ENCODE measurements around the gene SERPINA12. TPM values are rescaled to one million over a fixed set of nuclear protein-coding genes. Genes with fewer than 3 reads are reported as not detected.

The SERPINA12 gene
- total and polyA plus RNA-seq, 2 of the 13 experiments (the other 11 are each of a cell fraction or from before 2014, with no cell fraction given) = 0.08 TPM; not detected in 1

- no peak for TF ChIP-seq CCAR2 (optimal IDR thresholded peaks at IDR 0.05; ENCODE audit: low read depth, low read length)
- no peak for TF ChIP-seq ZNF7 (CRISPR knock-in tag; IDR thresholded peaks at IDR 0.05)
- TF ChIP-seq TEF (CRISPR knock-in tag; IDR thresholded peaks at IDR 0.05) = no peak
- TF ChIP-seq XBP1 (CRISPR knock-in tag; IDR thresholded peaks at IDR 0.05) = no peak
- no peak for TF ChIP-seq ZBTB21 (CRISPR knock-in tag; IDR thresholded peaks at IDR 0.05)
- peak; percentile 57; the same call in 1 of the 2 replicates for TF ChIP-seq SOX5 (CRISPR knock-in tag; IDR thresholded peaks at IDR 0.05; ENCODE audit: borderline replicate concordance)
- TF ChIP-seq REPIN1 (CRISPR knock-in tag; IDR thresholded peaks at IDR 0.05; ENCODE audit: borderline replicate concordance, low read depth) = no peak
- TF ChIP-seq ZSCAN25 (CRISPR knock-in tag; IDR thresholded peaks at IDR 0.05) = peak; percentile 36; the same call in 1 of the 2 replicates
- no peak for TF ChIP-seq CBX2 (IDR thresholded peaks at IDR 0.05; ENCODE audit: low read depth, low read length)
- TF ChIP-seq CBX2 (CRISPR knock-in tag; IDR thresholded peaks at IDR 0.05; ENCODE audit: low read depth) = no peak
- TF ChIP-seq SYNCRIP (IDR thresholded peaks at IDR 0.05; ENCODE audit: insufficient read depth, low read depth, low read length) = no peak
- no peak for TF ChIP-seq PHF21A (CRISPR knock-in tag; IDR thresholded peaks at IDR 0.05)
- no peak for TF ChIP-seq ZNF615 (CRISPR knock-in tag; IDR thresholded peaks at IDR 0.05; ENCODE audit: borderline replicate concordance)
- TF ChIP-seq ISL2 (CRISPR knock-in tag; IDR thresholded peaks at IDR 0.05) = no peak
- TF ChIP-seq ZNF430 (CRISPR knock-in tag; IDR thresholded peaks at IDR 0.05) = no peak; the same call in 1 of the 2 replicates
- peak; percentile 85 for TF ChIP-seq HOXA3 (CRISPR knock-in tag; IDR thresholded peaks at IDR 0.05)
- TF ChIP-seq AKNA (CRISPR knock-in tag; IDR thresholded peaks at IDR 0.05; ENCODE audit: borderline replicate concordance) = no peak
- TF ChIP-seq NFE2 (CRISPR knock-in tag; IDR thresholded peaks at IDR 0.05) = no peak
- TF ChIP-seq IRX3 (CRISPR knock-in tag; IDR thresholded peaks at IDR 0.05; ENCODE audit: borderline replicate concordance, low read depth) = no peak
- TF ChIP-seq RELA (CRISPR knock-in tag; IDR thresholded peaks at IDR 0.05) = no peak
- no peak for TF ChIP-seq YY1 (IDR thresholded peaks at IDR 0.05; ENCODE audit: insufficient read depth, insufficient replicate concordance, low read depth, low read length)
- no peak for TF ChIP-seq KLF9 (CRISPR knock-in tag; IDR thresholded peaks at IDR 0.05; ENCODE audit: low read depth)
- no peak for TF ChIP-seq ZNF550 (CRISPR knock-in tag; IDR thresholded peaks at IDR 0.05; ENCODE audit: borderline replicate concordance)
- TF ChIP-seq ZNF761 (CRISPR knock-in tag; conservative IDR thresholded peaks at IDR 0.05) = no peak
- TF ChIP-seq ZNF883 (CRISPR knock-in tag; IDR thresholded peaks at IDR 0.05; ENCODE audit: not compliant biosample characterization) = peak; percentile 76
- TF ChIP-seq CENPBD1 (CRISPR knock-in tag; IDR thresholded peaks at IDR 0.05; ENCODE audit: borderline replicate concordance, low read depth) = no peak
Observed at GRCh38 chr14:94548131-94548998, 39.1 kb upstream of the SERPINA12 start (continued).

All from HepG2 (cell line).